Gastrocnemius medialis (tissue), 4 donors: ENCODE results near the gene SCN9A.

Source experiments
- CTCF ChIP-seq, 5 experiments: fragments of 450-650 bp in 3 of 5; fragments of 200-600 bp in 2 of 5; sonication (generic) in 2 of 5; IDR thresholded peaks in 4 of 5; conservative IDR thresholded peaks in 1 of 5; 1 replicate in 4 of 5; 2 replicates in 1 of 5; pipeline ENCODE4 v1.5.1; 2016 to 2019; ENCODE audit warnings: antibody characterized with exemption in 5 of 5, mild to moderate bottlenecking in 3 of 5, moderate library complexity in 3 of 5
- POLR2A ChIP-seq, 2 donors: fragments of 450-650 bp; IDR thresholded peaks; one replicate each; pipeline ENCODE4 v1.6.1; 2017; ENCODE audit warnings: antibody characterized with exemption in 2 of 2, mild to moderate bottlenecking in 2 of 2, moderate library complexity in 2 of 2

- no peak for TF ChIP-seq POLR2A (IDR thresholded peaks at IDR 0.05)
- no peak for TF ChIP-seq CTCF (IDR thresholded peaks at IDR 0.05 in 4 of 5, conservative IDR thresholded peaks at IDR 0.05 in 1 of 5)
These were observed 9.6 kb upstream of the SCN9A start for GRCh38 chr2:166385313-166385712.
